LNCaP clone FGC (cell line): ENCODE data around the gene EZR.
"Not testable (repeated sequence)": the region's sequence is repeated elsewhere in the genome, so short reads cannot be mapped to it uniquely, and the experiment has no call there.

Experiments
- DNase-seq: peaks from one replicate; pipeline ENCODE4 v3.0.0-alpha.2; 2011; ENCODE audit warnings: low read depth
- H3K4me3 ChIP-seq: 2 replicates; pipeline ENCODE4 v1.5.1; 2011; ENCODE audit warnings: mild to moderate bottlenecking, low read depth, low read length, control low read depth
- TF ChIP-seq, protein P1 (sequence below): IDR thresholded peaks from 2 replicates; pipeline ENCODE4 v1.5.1; 2012; ENCODE audit warnings: mild to moderate bottlenecking; ENCODE audit not compliant: control insufficient read depth, insufficient read depth; ENCODE audit errors: extremely low read depth

Gene EZR

DNA sequence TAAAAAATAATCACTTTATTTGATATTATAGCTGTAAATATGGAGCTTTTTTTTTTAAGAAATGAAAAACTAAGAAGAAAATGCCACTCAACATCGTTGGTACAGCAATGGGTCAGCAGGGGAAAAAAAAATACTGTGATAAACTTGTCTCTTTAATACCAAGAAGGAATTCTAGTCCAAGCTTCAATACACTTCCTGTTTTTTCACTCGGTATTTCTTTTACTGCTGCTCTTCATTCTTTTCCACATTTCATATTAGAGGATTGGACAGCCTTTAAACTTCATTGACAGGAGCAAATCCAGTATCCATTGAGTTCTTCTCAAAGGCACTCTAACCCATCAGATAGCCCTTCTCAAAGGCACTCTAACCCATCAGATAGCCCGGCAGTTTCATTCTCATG lies 22.2 kb upstream of the EZR start:
- TF ChIP-seq, protein P1, sequence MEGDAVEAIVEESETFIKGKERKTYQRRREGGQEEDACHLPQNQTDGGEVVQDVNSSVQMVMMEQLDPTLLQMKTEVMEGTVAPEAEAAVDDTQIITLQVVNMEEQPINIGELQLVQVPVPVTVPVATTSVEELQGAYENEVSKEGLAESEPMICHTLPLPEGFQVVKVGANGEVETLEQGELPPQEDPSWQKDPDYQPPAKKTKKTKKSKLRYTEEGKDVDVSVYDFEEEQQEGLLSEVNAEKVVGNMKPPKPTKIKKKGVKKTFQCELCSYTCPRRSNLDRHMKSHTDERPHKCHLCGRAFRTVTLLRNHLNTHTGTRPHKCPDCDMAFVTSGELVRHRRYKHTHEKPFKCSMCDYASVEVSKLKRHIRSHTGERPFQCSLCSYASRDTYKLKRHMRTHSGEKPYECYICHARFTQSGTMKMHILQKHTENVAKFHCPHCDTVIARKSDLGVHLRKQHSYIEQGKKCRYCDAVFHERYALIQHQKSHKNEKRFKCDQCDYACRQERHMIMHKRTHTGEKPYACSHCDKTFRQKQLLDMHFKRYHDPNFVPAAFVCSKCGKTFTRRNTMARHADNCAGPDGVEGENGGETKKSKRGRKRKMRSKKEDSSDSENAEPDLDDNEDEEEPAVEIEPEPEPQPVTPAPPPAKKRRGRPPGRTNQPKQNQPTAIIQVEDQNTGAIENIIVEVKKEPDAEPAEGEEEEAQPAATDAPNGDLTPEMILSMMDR = no peak
- no peak overlapping the region for H3K4me3 ChIP-seq
- no peak for DNase-seq

DNA sequence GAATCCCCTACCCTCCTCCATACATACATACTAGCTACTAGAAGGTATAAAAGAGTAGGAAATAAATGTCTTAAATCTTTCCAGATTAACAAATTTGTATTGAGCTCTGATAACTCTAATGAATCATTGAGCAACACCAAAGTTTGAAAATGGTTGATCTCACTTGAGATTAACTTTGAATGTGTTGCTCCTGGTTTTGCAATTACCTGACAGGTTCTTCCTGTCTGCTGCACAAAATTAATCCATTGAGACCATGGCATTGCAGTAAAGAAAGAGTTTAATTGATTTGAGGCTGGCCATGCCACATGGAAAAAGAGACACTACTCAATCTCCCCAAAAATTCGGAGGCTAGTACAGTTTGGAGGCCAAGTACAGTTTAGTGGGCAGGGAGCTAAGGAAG lies 21.3 kb upstream of the EZR start:
- DNase-seq = no peak
- no peak overlapping the region for H3K4me3 ChIP-seq
- TF ChIP-seq, protein P1 = no peak

DNA sequence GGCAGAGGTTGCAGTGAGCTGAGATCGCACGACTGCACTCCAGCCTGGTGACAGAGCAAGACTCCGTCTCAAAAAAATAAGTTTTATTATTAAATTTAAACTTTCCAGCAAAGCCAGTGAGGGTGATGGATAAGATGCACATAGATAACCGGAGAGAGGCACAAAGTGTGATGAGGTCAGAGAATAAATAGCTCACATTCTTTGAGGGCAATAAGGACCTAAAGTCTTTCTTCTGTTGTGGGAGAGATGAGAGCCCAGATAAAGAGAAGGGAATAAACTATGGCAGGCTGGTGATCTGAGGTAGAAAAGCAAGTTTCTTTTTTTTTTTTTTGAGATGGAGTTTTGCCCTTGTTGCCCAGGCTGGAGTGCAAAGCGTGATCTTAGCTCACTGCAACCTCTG lies 20.6 kb upstream of the EZR start:
- DNase-seq = no peak
- H3K4me3 ChIP-seq = no peak overlapping the region

DNA sequence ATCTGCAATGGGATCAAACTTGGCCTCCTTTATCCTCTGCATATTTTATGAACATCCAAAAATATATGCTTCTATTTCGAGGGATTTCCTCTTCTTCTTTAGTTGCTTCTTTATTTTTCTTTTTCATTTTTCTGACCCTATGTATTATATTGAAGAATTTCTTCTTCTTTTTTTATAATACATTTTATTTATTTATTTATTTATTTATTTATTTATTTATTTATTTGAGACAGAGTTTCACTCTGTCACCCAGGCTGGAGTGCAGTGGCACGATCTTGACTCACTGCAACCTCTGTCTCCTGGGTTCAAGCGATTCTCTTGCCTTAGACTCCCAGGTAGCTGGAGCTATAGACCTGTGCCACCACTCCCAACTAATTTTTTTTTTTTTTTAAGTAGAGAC lies 19.6 kb upstream of the EZR start:
- not testable (repeated sequence) for DNase-seq, H3K4me3 ChIP-seq

More for the DNA sequence above, 20.6 kb upstream of the EZR start:
- TF ChIP-seq, protein P1 = no peak

DNA sequence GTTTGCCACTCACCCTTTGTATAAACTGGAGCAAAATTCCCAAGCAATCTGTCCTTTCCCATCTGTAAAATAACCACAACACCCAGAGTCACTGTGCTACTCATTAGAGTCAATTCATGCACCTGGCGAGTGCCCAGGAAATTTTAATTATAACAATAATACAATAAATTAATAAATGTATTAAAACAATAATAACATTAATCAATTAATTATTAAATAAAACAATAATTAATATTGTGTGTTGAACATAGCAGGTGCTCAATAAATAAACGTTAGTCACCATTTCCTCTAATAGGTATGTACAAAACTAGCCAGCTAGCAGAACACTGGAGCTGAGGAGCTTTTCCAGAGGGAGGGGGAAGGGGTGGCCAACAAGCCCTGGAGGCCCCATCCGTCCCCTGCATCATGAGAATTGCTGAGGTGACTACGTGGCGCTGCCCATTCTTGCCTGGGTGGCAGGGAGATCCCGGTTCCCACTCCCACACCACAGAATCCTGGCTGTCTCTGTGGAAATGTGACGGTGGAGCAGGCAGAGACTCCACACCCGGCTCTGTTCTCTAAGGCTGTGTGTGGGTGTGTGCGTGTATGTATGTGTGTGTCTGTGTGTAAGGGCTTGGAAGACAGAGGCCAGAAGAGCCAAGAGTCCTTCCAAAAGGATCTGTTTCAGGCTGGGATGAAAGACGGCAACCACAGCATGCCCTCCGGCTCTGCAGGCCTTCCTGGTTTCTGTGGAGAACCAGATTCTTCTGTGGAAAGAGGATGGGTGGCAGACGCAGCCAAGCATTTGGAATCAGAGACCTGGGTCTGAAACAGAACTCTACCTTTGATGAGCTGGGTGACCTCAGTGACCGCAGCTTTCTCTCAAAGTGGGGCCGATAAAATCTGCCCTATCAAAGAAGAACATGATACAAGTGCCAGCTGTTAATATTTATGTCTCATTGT lies 18.8 kb upstream of the EZR start:
- TF ChIP-seq, protein P1 = no peak
- DNase-seq = no peak
- H3K4me3 ChIP-seq = no peak overlapping the region

DNA sequence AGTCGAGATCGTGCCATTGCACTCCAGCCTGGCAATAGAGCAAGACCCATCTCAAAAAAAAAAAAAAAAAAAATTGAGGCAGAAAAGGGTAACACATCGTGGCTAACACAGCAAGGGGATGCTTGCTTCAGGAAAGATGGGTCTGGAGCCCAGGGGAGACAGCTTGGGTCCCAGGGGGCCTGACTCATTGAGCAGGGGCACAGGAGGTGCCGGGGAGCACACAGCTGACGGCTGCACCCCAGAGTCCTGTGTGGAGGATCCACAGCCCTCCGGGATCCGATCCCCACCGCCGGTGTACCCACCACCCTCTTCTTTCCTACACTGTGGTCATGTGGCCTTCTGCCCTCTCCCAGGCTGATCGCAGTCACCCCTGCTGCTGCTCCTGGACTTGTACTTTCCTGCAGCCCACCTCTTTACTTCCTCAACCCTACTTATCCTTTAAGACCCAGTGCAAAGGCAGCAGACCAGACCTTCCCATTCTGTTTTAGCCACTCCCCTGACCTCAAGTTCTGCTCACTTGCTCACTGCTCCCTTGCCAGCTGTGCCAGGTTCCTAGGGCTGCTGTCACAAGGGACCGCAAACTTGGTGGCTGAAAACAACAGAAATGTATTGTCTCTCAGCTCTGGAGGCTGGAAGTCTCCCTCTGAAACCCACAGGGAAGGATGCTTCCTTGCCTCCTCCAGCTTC lies 17.6 kb upstream of the EZR start:
- DNase-seq = no peak
- TF ChIP-seq, protein P1 = no peak
- no peak overlapping the region for H3K4me3 ChIP-seq

DNA sequence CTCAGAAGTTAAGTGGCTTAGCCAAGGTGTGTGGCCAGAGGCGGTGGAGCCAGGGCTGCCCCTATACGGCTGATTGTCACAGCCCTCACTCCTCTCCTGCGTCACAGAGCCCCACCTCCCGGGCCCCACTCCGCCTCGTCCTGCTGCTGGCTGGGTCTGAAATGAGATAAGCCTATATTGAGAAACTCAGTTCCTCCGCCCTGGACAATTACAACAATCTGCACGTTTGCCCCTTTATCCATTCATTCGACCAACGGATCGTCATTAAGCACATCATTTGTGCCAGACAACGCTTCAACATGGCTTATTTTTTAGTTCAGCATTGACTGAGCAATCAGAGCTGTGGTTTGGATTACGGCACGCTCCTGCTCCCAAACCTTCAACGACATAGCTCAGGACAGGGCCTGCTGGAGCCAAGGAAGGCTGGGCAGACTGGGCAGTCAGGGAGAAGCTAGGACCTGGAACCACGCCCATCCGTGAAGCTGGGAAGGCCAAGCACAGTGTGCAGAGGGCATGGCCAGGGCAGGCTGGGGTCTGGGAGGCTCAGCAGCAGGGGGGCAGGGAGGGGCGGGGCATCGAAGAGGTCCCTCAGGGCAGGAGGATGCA lies 16.6 kb upstream of the EZR start:
- DNase-seq = no peak
- no peak overlapping the region for H3K4me3 ChIP-seq
- TF ChIP-seq, protein P1 = no peak
